Duodenal mucosa (tissue), 2 donors: ENCODE measurements around the gene LSAMP.

ENCODE experiments used
- H3K27ac ChIP-seq: one replicate; pipeline ENCODE4 v1.7.0; 2013; ENCODE audit warnings: low read depth, low read length
- H3K27me3 ChIP-seq, 2 donors: one replicate each; pipeline ENCODE4 v1.7.0; 2013; ENCODE audit warnings: low read length in 2 of 2, control low read depth in 1 of 2; ENCODE audit not compliant: insufficient read depth in 2 of 2, control insufficient read depth in 1 of 2
- H3K36me3 ChIP-seq, 2 donors: one replicate each; pipeline ENCODE4 v1.7.0; 2013; ENCODE audit warnings: low read length in 2 of 2, control low read depth in 1 of 2; ENCODE audit not compliant: insufficient read depth in 2 of 2, control insufficient read depth in 1 of 2
- H3K4me1 ChIP-seq, 2 donors: one replicate each; pipeline ENCODE4 v1.7.0; 2013; ENCODE audit warnings: low read length in 2 of 2, control low read depth in 1 of 2; ENCODE audit not compliant: insufficient read depth in 2 of 2, control insufficient read depth in 1 of 2
- H3K4me3 ChIP-seq, 2 donors: one replicate each; pipeline ENCODE4 v1.7.0; 2013; ENCODE audit warnings: low read length in 2 of 2, low read depth in 1 of 2
- H3K9ac ChIP-seq, 2 donors: one replicate each; pipeline ENCODE4 v1.7.0; 2013; ENCODE audit warnings: low read length in 2 of 2, low read depth in 1 of 2
- H3K9me3 ChIP-seq, 2 donors: one replicate each; pipeline ENCODE4 v1.7.0; 2013; ENCODE audit warnings: low read length in 2 of 2, control low read depth in 1 of 2; ENCODE audit not compliant: control insufficient read depth in 1 of 2

LSAMP gene

DNA sequence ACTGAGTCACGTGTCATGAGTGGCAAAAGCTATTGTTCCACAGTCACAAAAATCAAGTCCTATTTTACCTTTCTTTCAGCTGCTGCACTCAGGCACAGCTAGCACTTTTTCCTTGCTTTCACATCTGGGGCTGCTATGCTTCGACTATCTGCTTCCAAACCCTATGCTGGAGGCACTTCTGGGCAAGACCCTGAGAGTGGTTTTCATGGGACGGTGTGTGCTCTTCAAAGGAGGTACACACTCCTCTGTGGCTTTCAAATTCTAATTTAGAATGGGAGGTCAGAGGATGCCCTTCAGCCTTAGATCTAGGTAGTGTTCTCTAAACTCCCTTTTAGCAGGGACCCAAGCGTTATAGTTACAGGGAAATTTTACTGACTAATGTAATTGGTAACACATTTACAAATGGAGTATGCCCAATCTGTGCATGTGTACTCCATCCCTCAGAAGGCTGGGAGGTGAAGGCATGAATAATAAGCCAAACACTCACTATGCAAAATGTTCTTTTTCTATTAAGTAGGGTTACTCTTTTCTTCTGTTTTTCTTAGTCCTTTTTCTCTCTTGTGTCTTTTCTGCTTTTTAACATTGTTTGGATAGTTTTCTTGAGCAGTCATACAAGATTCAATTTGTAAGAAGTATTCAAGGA, 188.3 kb downstream of the LSAMP start:
- peak overlapping the region; percentile 10 for H3K27ac ChIP-seq
- no peaks in the 10 kb centered on the region for H3K9me3 ChIP-seq
- no peaks in the 10 kb centered on the region for H3K36me3 ChIP-seq
- H3K27me3 ChIP-seq: no peaks in the 10 kb centered on the region
- no peak overlapping the region for H3K4me3 ChIP-seq
- no peaks in the 10 kb centered on the region for H3K4me1 ChIP-seq
- no peak overlapping the region for H3K9ac ChIP-seq

DNA sequence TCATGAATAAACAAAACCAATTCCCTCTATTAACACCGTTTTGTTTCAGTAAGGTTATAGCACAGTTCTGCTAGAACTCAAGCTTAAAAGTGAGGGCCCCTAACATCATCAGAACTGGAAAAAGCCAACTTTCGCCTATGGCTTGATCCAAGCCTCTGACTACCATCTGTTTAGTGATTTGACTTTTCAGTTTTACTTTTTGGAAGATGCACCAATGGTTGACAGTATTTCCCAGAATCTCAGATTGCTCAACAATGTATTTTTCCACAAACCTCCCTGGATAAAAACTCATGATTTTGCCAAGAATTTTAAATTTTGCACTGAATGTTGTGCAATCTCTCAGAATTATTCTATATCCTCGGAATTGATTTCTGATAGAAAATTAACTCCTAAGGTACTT, 190.7 kb downstream of the LSAMP start:
- H3K4me1 ChIP-seq: no peaks in the 10 kb centered on the region
- no peaks in the 10 kb centered on the region for H3K27me3 ChIP-seq
- no peaks in the 10 kb centered on the region for H3K36me3 ChIP-seq
- H3K4me3 ChIP-seq: no peak overlapping the region
- no peak overlapping the region for H3K9ac ChIP-seq
- H3K27ac ChIP-seq: no peak overlapping the region
- H3K9me3 ChIP-seq: no peaks in the 10 kb centered on the region

DNA sequence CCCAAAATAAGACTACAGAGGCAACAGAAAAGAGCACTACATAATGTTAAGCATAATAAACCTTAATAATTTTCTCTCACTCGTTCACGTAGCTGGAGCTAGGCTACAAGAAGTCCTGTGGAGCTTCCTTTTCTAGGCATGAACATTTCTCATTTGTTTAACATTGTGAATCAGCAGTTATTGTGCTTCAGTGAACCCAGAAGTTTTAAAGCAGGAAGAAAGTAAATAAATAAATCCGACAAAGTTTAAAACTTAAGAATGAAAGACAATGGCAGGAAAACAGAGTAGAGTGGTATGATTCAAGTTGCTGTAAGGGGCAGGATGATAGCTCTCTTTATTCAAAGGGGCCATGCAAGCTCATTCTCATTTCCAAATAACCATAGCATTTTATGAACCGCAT, 191.8 kb downstream of the LSAMP start:
- Histone ChIP-seq H3K4me3 (no peak overlapping the region), H3K9me3 (no peaks in the 10 kb centered on the region), H3K36me3 (no peaks in the 10 kb centered on the region), H3K27me3 (no peaks in the 10 kb centered on the region), H3K9ac (no peak overlapping the region), H3K4me1 (no peaks in the 10 kb centered on the region), H3K27ac (no peak overlapping the region)

DNA sequence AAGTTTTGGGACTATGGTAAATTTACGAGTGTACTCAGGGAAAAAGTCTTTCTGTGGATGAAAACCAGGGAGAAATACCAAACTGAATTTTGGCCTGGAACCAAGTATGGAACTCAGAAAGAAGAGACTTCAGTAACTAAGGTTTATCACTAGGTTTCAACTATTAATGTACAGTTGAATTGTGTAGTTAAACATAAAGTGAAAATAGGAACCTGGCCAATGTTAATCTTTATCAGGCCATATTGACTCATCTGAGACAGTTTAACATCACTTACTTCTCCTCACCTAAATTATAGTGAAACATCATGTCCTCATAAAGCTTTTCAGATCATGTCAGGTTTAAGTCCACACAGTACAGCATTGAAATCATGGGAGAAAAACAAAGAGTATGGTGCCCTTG, 197.7 kb downstream of the LSAMP start:
- Histone ChIP-seq H3K9ac (no peak overlapping the region), H3K4me1 (no peaks in the 10 kb centered on the region), H3K4me3 (no peak overlapping the region), H3K9me3 (no peaks in the 10 kb centered on the region), H3K27me3 (no peaks in the 10 kb centered on the region), H3K27ac (no peak overlapping the region), H3K36me3 (no peaks in the 10 kb centered on the region)

DNA sequence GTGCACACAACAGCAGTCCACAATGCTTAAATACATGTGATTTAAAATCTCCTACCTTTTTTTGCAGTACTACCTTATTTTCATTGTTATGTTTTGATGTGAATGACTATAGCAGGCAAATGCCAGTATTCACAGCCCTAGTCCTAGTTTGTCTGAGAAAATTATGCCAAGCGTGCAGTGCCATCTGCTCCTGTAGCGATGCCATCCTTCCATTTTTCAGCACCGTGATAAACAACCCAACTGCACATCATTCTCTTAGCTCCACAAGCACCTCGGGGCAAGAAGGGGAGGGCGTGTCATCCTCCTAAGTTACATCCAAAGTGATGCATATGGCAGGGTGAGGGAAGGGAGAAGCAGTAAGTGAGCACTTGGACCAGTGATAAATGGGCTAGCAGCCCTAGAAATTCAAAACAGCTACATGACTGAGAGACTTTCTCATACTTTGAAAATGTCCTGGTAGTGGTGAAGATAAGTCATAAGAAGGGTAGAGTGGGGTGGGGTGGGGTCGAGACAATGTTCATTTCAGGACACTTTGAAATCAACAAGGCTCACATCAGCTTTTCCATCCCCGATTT, 198.8 kb downstream of the LSAMP start:
- Histone ChIP-seq H3K27me3 (no peaks in the 10 kb centered on the region), H3K36me3 (no peaks in the 10 kb centered on the region), H3K27ac (no peak overlapping the region), H3K4me1 (no peaks in the 10 kb centered on the region), H3K4me3 (no peak overlapping the region), H3K9me3 (no peaks in the 10 kb centered on the region), H3K9ac (no peak overlapping the region)

DNA sequence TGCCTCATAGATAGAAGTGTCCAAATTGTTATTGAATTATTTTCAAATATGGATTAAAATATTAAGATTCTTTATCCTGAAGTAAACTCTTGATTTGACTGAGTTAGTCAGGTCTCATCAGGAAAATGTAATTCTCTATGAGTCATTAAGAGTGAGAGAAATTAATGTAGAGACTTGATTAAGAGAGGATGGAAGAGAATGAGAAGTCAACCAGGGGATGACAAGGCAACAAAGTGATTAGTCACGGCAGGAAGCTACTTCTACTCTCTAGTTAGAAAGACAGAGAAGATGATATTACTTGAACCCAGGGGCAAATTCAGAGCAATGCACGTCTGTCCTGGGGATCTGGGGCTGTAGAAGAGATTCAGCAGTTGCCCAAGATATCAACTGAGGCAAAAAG, 202.5 kb downstream of the LSAMP start:
- no peaks in the 10 kb centered on the region for H3K9me3 ChIP-seq
- H3K4me1 ChIP-seq: no peaks in the 10 kb centered on the region
- H3K4me3 ChIP-seq: no peak overlapping the region
- no peaks in the 10 kb centered on the region for H3K36me3 ChIP-seq
- no peak overlapping the region for H3K27ac ChIP-seq
- no peaks in the 10 kb centered on the region for H3K27me3 ChIP-seq
- no peak overlapping the region for H3K9ac ChIP-seq

DNA sequence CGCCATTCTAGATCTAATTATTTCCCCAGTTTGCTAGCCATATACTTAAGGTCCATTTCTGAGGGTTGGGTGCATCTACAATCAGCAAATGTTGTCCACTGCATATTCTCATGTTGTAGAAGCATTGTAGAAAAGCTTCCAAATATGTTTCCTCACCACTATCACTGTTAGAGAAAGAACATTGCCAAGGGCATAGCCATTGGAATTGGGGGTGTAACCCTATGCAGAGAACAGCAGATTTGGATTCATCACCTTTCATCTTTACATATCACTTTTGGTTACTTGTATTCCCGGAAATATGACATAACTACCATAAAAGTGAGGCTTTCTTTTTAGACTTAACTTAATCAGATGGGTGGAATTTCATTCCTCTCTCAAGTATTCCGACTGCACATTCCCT, 203.6 kb downstream of the LSAMP start:
- no peaks in the 10 kb centered on the region for H3K9me3 ChIP-seq
- no peak overlapping the region for H3K9ac ChIP-seq
- no peak overlapping the region for H3K4me3 ChIP-seq
- no peaks in the 10 kb centered on the region for H3K27me3 ChIP-seq
- H3K4me1 ChIP-seq: no peaks in the 10 kb centered on the region
- H3K36me3 ChIP-seq: no peaks in the 10 kb centered on the region
- no peak overlapping the region for H3K27ac ChIP-seq

DNA sequence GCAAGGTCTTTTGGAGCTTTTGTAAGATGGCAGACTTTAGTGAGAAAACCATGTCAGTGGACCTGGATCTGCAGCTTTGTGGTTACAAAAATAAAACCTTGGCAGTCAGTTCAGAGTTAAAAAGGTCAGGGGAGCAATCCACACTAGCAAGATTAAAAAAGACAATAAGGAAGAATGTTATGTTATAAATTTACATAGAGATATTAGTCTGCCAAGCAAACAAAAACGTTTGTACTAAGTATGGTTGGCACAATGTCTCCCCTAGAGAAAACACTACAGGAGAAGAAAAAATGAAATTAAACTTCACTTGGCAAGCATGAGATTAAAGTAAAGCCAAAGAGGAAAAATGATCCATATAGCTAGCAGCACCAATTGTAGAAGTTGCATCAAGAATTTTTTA, 205.0 kb downstream of the LSAMP start:
- H3K36me3 ChIP-seq: no peaks in the 10 kb centered on the region
- H3K4me1 ChIP-seq: no peaks in the 10 kb centered on the region
- no peaks in the 10 kb centered on the region for H3K27me3 ChIP-seq
- H3K9me3 ChIP-seq: no peaks in the 10 kb centered on the region
- no peak overlapping the region for H3K4me3 ChIP-seq
- no peak overlapping the region for H3K27ac ChIP-seq
- no peak overlapping the region for H3K9ac ChIP-seq

DNA sequence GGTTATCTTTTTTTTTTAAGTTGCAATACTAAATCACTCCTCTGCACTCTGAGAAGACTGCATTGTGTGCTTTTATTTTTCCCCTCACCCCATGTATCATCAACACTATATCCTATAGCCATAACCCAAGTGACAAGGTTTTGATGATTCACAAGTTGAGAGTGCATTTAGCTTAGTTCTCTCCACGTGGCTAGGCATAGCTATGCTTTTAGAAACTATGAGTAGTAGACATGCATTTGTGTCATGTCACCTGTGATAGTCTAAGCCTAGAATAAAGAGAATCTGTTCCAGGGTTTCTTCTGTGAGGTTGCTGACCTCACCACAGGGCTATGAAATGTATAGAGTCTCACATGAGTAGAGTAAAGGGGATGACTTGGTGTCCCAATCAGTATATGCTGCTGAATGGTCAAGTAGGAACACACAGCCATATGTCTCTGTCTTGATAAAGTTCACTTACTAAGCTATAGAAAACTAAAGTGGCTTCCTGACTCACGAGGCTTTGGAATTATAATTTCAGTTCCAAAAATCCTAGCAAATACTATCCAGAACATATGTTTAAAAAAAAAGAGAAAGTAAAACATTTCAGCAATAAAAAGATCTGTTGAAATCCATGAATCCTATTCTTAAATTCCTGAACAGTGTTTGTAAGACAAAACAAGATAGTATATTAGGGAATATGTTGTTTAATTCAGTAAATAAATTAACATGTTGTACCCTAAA, 206.3 kb downstream of the LSAMP start:
- no peaks in the 10 kb centered on the region for H3K9me3 ChIP-seq
- H3K36me3 ChIP-seq: no peaks in the 10 kb centered on the region
- H3K27me3 ChIP-seq: no peaks in the 10 kb centered on the region
- no peak overlapping the region for H3K4me3 ChIP-seq
- H3K27ac ChIP-seq: no peak overlapping the region
- H3K4me1 ChIP-seq: no peaks in the 10 kb centered on the region
- H3K9ac ChIP-seq: no peak overlapping the region

DNA sequence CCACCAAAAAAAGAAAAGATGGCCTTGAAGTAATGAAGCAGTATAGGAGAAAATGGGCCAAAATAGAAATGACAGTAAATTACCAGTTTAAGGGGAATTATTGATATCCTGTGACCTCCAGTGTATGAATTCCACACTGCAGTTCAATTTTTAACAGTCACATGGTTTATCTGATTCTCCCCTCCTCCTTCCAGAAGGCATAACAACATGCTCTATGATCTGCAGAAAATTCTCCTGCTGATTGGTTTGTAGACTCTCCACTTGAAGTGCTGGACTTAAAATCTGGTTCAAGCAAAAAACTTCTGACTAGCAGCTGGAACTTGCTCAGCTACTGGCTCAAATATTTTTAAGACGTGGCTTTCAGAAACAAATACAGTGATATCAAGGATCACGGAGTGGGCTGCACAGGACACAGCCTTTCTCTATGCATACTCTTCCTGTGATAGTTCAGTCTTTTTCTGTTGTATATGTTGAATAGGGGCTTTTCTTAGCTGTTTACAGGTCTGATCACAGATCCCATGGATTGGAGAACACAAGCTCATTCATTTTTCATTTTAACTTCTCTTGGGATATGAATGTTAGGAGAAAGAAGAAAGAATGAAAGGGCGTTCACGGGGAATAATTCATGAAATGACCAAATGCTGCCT, 211.5 kb downstream of the LSAMP start:
- Histone ChIP-seq H3K9me3 (no peaks in the 10 kb centered on the region), H3K36me3 (no peaks in the 10 kb centered on the region), H3K4me3 (no peak overlapping the region), H3K27ac (no peak overlapping the region), H3K9ac (no peak overlapping the region), H3K4me1 (no peaks in the 10 kb centered on the region), H3K27me3 (no peaks in the 10 kb centered on the region)
